ENCODE results near the gene TIAM1.

The TIAM1 gene

GRCh38 chr21:31187499-31187898, 156.6 kb downstream of the TIAM1 start:
- no peak overlapping the region for H3K4me3 ChIP-seq (ENCODE audit: control insufficient read depth, low read depth, low read length)
- no peak for TF ChIP-seq CTCF (conservative IDR thresholded peaks at IDR 0.05; ENCODE audit: control insufficient read depth, insufficient read depth, low read depth, low read length)
- DNase-seq (ENCODE audit: low read depth), result no peak

DNA sequence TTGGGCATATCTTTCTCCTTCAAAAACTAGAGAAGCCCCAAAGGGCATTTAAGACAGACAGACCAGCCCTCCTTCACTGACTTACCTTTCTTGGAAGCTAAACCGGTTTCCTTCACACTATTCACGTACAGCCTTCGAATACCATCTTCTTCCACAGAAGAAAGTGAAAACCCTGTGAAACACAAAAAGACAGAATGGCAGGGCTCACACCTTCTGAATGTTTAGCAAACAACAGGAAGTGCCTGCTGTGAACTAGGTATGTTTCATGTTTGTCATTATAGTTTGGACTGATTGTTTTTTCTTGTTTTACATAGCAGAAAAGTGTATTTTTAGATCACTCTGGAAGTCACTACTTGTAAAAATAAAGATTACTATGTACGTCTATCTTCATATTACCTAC, 157.1 kb downstream of the TIAM1 start:
- DNase-seq (ENCODE audit: low read depth), result no peak
- H3K4me3 ChIP-seq (ENCODE audit: control insufficient read depth, low read depth, low read length), result no peak overlapping the region
- TF ChIP-seq CTCF (conservative IDR thresholded peaks at IDR 0.05; ENCODE audit: control insufficient read depth, insufficient read depth, low read depth, low read length), result no peak

DNA sequence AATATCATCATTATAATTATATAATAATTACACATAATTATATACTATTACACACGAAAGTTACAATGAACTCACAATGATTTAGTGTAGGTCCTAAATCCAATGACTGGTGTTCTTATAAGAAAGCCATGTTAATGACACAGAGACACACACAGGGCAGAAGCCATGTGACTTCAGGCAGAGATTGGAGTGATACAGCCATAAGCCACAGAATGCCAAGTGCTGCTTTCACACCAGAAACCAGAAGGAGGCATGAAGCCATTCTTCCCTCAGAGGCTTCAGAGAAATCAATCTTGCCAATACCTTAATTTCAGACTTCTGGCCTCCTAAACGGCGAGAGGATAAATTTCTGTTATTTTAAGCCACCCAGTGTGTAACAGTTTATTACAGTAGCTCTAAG, 158.4 kb downstream of the TIAM1 start:
- DNase-seq (ENCODE audit: low read depth), result no peak
- TF ChIP-seq CTCF (conservative IDR thresholded peaks at IDR 0.05; ENCODE audit: control insufficient read depth, insufficient read depth, low read depth, low read length), result no peak
- no peak overlapping the region for H3K4me3 ChIP-seq (ENCODE audit: control insufficient read depth, low read depth, low read length)

DNA sequence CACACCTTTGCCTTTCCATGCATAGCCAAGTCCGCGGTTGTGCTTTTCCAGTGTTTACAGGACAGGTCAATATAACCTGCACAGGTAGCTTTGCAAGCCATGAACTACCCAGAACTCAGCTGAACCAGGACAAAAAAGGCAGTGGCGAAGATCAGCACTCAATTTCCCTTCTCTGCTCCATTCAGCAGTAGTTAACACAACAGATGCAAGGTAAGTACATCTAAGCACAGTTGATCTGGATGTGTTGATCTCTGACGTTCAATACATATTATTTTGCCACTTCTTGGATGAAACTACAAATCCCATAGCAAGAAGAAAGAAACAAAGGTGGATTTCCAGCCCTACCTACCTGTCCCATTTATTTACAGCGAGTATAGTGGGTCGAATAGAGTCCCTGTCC, 159.2 kb downstream of the TIAM1 start:
- no peak overlapping the region for H3K4me3 ChIP-seq (ENCODE audit: control insufficient read depth, low read depth, low read length)
- DNase-seq (ENCODE audit: low read depth), result no peak
- TF ChIP-seq CTCF (conservative IDR thresholded peaks at IDR 0.05; ENCODE audit: control insufficient read depth, insufficient read depth, low read depth, low read length), result no peak

DNA sequence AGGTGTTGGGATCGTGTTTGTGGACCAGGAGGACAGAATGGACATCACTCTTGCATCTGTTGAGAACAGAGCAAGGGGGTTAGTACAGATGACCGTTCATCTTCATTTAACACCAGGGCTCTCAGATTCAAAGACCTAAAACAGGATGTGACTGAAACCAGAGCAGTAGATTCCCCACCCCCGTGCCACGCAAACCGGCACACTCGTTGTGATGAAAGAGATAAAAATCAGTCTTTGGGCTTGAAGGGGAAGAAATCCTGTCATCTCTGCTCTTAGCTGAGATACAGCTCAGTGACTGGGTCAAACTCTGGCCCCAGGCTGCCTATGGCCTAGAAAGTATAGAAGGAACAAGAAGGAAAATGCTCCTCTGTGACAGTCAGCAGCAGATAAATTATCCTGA, 159.6 kb downstream of the TIAM1 start:
- no peak for DNase-seq (ENCODE audit: low read depth)
- TF ChIP-seq CTCF (conservative IDR thresholded peaks at IDR 0.05; ENCODE audit: control insufficient read depth, insufficient read depth, low read depth, low read length), result no peak
- H3K4me3 ChIP-seq (ENCODE audit: control insufficient read depth, low read depth, low read length), result no peak overlapping the region

DNA sequence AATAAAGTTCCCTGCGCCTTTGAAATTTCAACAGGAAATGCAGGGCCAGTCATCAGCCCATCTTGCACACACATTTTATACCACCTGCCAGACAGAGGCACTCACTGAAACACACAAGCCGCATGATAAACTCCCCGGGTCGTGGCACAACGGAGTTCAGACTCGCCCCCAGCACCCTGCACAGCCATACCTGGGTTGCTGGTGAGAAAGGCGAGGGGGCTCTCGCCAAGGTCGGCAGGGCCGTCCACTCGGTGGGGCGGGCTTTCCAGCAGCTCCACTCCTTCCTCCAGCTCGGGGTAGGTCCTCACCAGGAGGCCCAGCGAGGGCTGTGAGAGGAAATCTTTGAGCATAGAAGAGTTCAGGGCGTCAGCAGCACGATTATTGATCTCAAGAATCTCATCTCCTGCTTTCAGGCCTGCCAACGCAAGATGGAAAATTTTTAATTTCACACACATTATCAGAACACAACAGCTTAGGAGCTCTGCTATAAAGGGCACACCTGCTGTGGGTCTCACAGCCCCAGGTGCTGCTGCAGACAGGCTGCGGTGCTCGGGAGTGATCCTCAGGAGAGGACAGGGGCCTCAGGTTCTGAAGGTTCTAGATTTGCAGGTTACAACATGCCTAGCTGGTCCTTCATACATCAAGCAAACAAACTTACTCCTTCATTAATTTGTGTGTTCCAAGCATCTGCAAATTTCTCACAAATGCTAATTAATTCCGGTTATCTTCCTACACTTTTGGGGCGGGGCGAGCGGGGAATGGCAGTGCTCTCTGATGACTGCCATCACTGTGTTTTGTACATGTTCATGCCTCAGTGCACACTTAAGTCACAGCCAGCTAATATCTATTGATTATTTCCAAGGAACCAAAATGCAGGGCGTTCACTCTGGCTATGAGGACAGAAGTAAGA, 161.6 kb downstream of the TIAM1 start:
- DNase-seq (ENCODE audit: low read depth), result no peak
- no peak overlapping the region for H3K4me3 ChIP-seq (ENCODE audit: control insufficient read depth, low read depth, low read length)

More for the DNA sequence above, 161.6 kb downstream of the TIAM1 start:
- no peak for TF ChIP-seq CTCF (conservative IDR thresholded peaks at IDR 0.05; ENCODE audit: control insufficient read depth, insufficient read depth, low read depth, low read length)
